Measurements from ENCODE around the gene TDRD5.

- TF ChIP-seq CTCF (IDR thresholded peaks at IDR 0.05) (no peak), EP300 (IDR thresholded peaks at IDR 0.05) (no peak)
These were observed 118.3 kb downstream of the TDRD5 start for GRCh38 chr1:179709841-179710329.
